Measurements from ENCODE around the gene KCNAB1. TPM values are rescaled to one million over a fixed set of nuclear protein-coding genes. Genes with fewer than 3 reads are reported as not detected.

KCNAB1 gene
- total RNA-seq, 1 donor from 2014 or later, result 3.2 TPM

- ATAC-seq, result no peak
Observed at GRCh38 chr3:156240642-156241041, 120.3 kb downstream of the KCNAB1 start.

DNA sequence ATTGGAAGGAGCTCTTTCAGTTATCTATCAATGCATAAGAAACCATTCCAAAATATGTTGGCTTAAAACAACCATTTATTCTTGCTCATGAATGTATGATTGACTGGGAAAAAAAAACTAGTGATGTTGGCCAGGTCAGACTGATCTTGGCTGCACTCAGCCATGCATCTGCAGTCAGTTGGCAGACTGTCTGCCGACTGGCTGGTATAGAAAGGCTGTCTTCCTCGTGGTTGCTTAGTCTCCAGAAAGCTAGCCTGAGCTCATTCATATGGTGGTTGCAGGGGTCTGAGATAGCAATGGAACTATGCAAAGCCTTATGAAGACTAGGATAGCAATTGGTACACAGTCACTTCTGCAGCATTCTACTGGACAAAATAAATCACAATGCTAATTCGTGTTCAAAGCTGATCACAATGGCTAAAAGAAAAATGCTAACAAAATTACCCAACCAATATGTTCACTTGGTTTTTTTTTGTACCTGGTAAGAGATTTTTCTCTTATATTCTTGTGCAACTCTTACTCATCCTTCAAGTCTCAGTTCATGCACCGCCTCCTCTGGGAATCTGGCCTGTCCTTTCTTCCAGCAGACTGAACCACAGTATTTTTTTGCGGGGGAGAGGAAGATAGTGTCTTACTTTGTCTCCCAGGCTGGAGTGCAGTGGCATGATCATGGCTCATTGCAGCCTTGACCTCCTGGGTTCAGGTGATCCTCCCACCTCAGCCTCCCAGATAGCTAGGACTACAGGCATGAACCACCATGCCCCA is 126.8 kb downstream of the KCNAB1 start:
- ATAC-seq, result no peak
- no peak for DNase-seq
- intact Hi-C loops (cut with DNase I), result no loop called here

More at GRCh38 chr3:156240642-156241041, 120.3 kb downstream of the KCNAB1 start:
- no peak overlapping the region for H3K27ac ChIP-seq
- DNase-seq, result no peak
- H3K4me3 ChIP-seq, result no peak overlapping the region
- TF ChIP-seq CTCF (IDR thresholded peaks at IDR 0.05), result no peak
- H3K9me3 ChIP-seq, result no peaks in the 10 kb centered on the region
- intact Hi-C loops (cut with DNase I), result no loop called here
- no peaks in the 10 kb centered on the region for H3K36me3 ChIP-seq
- no peaks in the 10 kb centered on the region for H3K27me3 ChIP-seq
- no peaks in the 10 kb centered on the region for H3K4me1 ChIP-seq

DNA sequence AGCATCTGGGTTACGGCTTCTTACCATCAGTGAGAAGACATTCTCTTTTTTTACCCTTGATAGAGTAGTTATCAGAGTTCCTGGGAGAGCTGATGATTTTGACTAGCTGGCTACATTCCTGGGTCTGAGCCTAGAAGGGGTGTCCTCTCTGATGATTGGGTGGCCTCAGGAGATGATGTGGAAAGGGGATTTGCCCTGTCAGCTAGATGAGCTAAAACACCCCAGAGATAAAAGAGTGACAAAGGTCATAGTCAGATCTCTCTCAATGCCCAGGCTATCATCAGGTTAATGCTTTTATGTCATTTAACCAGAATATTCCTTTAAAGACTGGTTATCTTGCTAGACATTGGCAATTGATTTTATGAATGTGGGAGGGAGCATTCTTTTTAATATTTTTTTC is 130.2 kb downstream of the KCNAB1 start:
- intact Hi-C loops (cut with DNase I), result no loop called here
- no peaks in the 10 kb centered on the region for H3K9me3 ChIP-seq
- no peak for DNase-seq
- no peaks in the 10 kb centered on the region for H3K4me1 ChIP-seq
- no peaks in the 10 kb centered on the region for H3K36me3 ChIP-seq
- ATAC-seq, result no peak
- no peak overlapping the region for H3K27ac ChIP-seq
- H3K27me3 ChIP-seq, result no peaks in the 10 kb centered on the region
- no peak overlapping the region for H3K4me3 ChIP-seq
- no peak for TF ChIP-seq CTCF (IDR thresholded peaks at IDR 0.05)

More for the DNA sequence above, 126.8 kb downstream of the KCNAB1 start:
- no peak for TF ChIP-seq CTCF (IDR thresholded peaks at IDR 0.05)
- Histone ChIP-seq H3K9me3 (no peaks in the 10 kb centered on the region), H3K27me3 (no peaks in the 10 kb centered on the region), H3K27ac (no peak overlapping the region), H3K4me1 (no peaks in the 10 kb centered on the region), H3K36me3 (no peaks in the 10 kb centered on the region), H3K4me3 (no peak overlapping the region)

GRCh38 chr3:156251424-156251823 is 131.0 kb downstream of the KCNAB1 start:
- intact Hi-C loops (cut with DNase I), result no loop called here
- TF ChIP-seq CTCF (IDR thresholded peaks at IDR 0.05), result no peak
- H3K4me3 ChIP-seq, result no peak overlapping the region
- H3K36me3 ChIP-seq, result no peaks in the 10 kb centered on the region
- H3K27me3 ChIP-seq, result no peaks in the 10 kb centered on the region
- DNase-seq, result no peak
- ATAC-seq, result no peak
- no peaks in the 10 kb centered on the region for H3K4me1 ChIP-seq
- no peak overlapping the region for H3K27ac ChIP-seq
- H3K9me3 ChIP-seq, result no peaks in the 10 kb centered on the region

DNA sequence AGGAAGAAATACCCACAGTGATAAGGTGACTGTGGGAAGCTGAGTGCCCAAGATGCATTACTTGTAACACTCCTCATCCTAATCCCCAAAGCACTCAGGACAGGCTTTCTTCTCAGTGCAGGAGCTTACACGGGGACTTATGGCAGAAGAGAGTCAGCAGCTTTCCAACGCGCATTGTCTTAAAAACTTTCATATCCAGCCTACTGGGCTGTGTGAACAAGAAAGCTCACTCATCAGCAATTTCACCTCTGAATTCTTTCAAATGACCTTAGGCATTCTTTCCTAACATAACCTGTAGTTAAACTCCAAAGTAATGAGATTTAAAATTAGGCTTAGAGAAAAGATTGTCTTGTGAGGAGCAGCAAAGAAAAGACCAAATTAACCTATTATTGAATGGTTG is 132.3 kb downstream of the KCNAB1 start:
- DNase-seq, result no peak

More for the DNA sequence above, 132.3 kb downstream of the KCNAB1 start:
- no peaks in the 10 kb centered on the region for H3K27me3 ChIP-seq
- H3K4me1 ChIP-seq, result no peaks in the 10 kb centered on the region
- TF ChIP-seq CTCF (IDR thresholded peaks at IDR 0.05), result no peak
- no peaks in the 10 kb centered on the region for H3K36me3 ChIP-seq
- ATAC-seq, result no peak
- H3K9me3 ChIP-seq, result no peaks in the 10 kb centered on the region
- H3K27ac ChIP-seq, result no peak overlapping the region
- no peak overlapping the region for H3K4me3 ChIP-seq
- intact Hi-C loops (cut with DNase I), result no loop called here
